Measurements from ENCODE around the gene F9.
"Not testable (repeated sequence)": the region's sequence is repeated elsewhere in the genome, so short reads cannot be mapped to it uniquely, and the experiment has no call there.

The F9 gene

DNA sequence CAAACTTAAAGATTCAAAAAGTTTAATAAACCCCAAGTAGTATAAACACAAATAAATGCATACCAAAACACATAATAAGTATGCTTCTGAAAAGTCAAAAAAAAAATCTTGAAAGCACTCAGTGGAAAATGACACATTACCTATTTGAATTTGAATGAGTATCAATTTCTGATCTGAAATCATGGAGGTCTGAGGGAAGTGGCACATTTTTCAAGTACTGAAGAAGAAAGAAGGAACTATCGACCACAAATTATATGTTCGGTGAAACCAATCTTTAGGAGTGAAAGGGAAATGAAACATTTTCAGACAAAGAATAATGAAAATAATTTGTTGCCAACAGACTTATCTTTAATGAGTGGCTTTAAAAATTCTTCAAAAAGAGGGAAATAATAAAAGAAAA lies 12.1 kb upstream of the F9 start:
- H3K79me2 ChIP-seq (ENCODE audit: insufficient read depth, low read length), result no peaks in the 10 kb centered on the region
- H3K4me1 ChIP-seq (ENCODE audit: insufficient read depth, low read length, poor library complexity, severe bottlenecking), result no peaks in the 10 kb centered on the region
- H3K27me3 ChIP-seq (ENCODE audit: insufficient read depth, low read length, poor library complexity, severe bottlenecking), result no peaks in the 10 kb centered on the region
- H3K4me2 ChIP-seq (ENCODE audit: low read depth, low read length, poor library complexity, severe bottlenecking), result no peak overlapping the region
- no peak overlapping the region for H3K9ac ChIP-seq (ENCODE audit: low read depth, low read length, poor library complexity, severe bottlenecking)
- H3F3A ChIP-seq (ENCODE audit: low read depth), result no peaks in the 10 kb centered on the region
- no peak for TF ChIP-seq EZH2phosphoT487 (IDR thresholded peaks at IDR 0.05; ENCODE audit: borderline replicate concordance)
- TF ChIP-seq, protein P1, sequence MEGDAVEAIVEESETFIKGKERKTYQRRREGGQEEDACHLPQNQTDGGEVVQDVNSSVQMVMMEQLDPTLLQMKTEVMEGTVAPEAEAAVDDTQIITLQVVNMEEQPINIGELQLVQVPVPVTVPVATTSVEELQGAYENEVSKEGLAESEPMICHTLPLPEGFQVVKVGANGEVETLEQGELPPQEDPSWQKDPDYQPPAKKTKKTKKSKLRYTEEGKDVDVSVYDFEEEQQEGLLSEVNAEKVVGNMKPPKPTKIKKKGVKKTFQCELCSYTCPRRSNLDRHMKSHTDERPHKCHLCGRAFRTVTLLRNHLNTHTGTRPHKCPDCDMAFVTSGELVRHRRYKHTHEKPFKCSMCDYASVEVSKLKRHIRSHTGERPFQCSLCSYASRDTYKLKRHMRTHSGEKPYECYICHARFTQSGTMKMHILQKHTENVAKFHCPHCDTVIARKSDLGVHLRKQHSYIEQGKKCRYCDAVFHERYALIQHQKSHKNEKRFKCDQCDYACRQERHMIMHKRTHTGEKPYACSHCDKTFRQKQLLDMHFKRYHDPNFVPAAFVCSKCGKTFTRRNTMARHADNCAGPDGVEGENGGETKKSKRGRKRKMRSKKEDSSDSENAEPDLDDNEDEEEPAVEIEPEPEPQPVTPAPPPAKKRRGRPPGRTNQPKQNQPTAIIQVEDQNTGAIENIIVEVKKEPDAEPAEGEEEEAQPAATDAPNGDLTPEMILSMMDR (conservative IDR thresholded peaks at IDR 0.05; ENCODE audit: low read length), result no peak
- H2AFZ ChIP-seq (ENCODE audit: low read length), result no peak overlapping the region
- no peak overlapping the region for H3K4me3 ChIP-seq (ENCODE audit: low read length, poor library complexity, severe bottlenecking)
- H3K9me3 ChIP-seq (ENCODE audit: insufficient read depth, low read depth, low read length), result no peaks in the 10 kb centered on the region
- H4K20me1 ChIP-seq (ENCODE audit: insufficient read depth, low read length, poor library complexity, severe bottlenecking), result no peaks in the 10 kb centered on the region
- H3K36me3 ChIP-seq (ENCODE audit: insufficient read depth, low read length), result no peaks in the 10 kb centered on the region
- H3K9me2 ChIP-seq (replicated peaks; ENCODE audit: low read depth, low read length), result no peaks in the 10 kb centered on the region

GRCh38 chrX:139528829-139529228 lies 1.7 kb upstream of the F9 start:
- not testable (repeated sequence) for H3K9ac ChIP-seq (ENCODE audit: low read depth, low read length, poor library complexity, severe bottlenecking); H3K4me1 ChIP-seq (ENCODE audit: insufficient read depth, low read length, poor library complexity, severe bottlenecking); H3F3A ChIP-seq (ENCODE audit: low read depth); H3K4me2 ChIP-seq (ENCODE audit: low read depth, low read length, poor library complexity, severe bottlenecking); H3K36me3 ChIP-seq (ENCODE audit: insufficient read depth, low read length); H3K9me3 ChIP-seq (ENCODE audit: insufficient read depth, low read depth, low read length); H3K4me3 ChIP-seq (ENCODE audit: low read length, poor library complexity, severe bottlenecking); H3K27me3 ChIP-seq (ENCODE audit: insufficient read depth, low read length, poor library complexity, severe bottlenecking); H2AFZ ChIP-seq (ENCODE audit: low read length); H4K20me1 ChIP-seq (ENCODE audit: insufficient read depth, low read length, poor library complexity, severe bottlenecking); H3K79me2 ChIP-seq (ENCODE audit: insufficient read depth, low read length); H3K9me2 ChIP-seq (replicated peaks; ENCODE audit: low read depth, low read length)

DNA sequence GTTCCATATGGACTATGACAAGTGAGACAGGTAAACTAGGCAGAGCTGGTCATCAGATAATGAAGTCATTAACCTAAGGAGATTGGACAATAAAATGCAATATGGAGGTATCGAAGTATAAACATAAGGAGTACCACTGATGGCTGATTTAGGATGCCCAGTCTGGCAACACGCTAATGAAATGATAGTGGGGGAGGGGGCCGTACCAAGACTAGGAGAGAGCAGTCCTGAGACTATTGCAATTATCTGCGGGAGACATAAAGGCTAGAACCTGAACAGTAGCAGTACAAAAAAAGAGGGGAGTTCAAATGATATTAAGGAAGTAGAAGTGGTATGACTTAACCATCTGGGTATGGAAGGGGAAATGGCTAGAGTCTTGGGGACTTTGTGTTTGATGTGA lies 2.3 kb downstream of the F9 start:
- Histone ChIP-seq H3K4me2 (ENCODE audit: low read depth, low read length, poor library complexity, severe bottlenecking) (no peak overlapping the region), H3K4me3 (ENCODE audit: low read length, poor library complexity, severe bottlenecking) (no peak overlapping the region), H3K9ac (ENCODE audit: low read depth, low read length, poor library complexity, severe bottlenecking) (no peak overlapping the region), H2AFZ (ENCODE audit: low read length) (no peak overlapping the region), H3K9me2 (replicated peaks; ENCODE audit: low read depth, low read length) (no peaks in the 10 kb centered on the region), H3K36me3 (ENCODE audit: insufficient read depth, low read length) (no peaks in the 10 kb centered on the region), H3K9me3 (ENCODE audit: insufficient read depth, low read depth, low read length) (no peaks in the 10 kb centered on the region), H4K20me1 (ENCODE audit: insufficient read depth, low read length, poor library complexity, severe bottlenecking) (no peaks in the 10 kb centered on the region), H3K4me1 (ENCODE audit: insufficient read depth, low read length, poor library complexity, severe bottlenecking) (no peaks in the 10 kb centered on the region), H3K79me2 (ENCODE audit: insufficient read depth, low read length) (no peaks in the 10 kb centered on the region), H3K27me3 (ENCODE audit: insufficient read depth, low read length, poor library complexity, severe bottlenecking) (no peaks in the 10 kb centered on the region), H3F3A (ENCODE audit: low read depth) (no peaks in the 10 kb centered on the region)
- TF ChIP-seq, protein P1 (conservative IDR thresholded peaks at IDR 0.05; ENCODE audit: low read length), result no peak
- TF ChIP-seq EZH2phosphoT487 (IDR thresholded peaks at IDR 0.05; ENCODE audit: borderline replicate concordance), result no peak

DNA sequence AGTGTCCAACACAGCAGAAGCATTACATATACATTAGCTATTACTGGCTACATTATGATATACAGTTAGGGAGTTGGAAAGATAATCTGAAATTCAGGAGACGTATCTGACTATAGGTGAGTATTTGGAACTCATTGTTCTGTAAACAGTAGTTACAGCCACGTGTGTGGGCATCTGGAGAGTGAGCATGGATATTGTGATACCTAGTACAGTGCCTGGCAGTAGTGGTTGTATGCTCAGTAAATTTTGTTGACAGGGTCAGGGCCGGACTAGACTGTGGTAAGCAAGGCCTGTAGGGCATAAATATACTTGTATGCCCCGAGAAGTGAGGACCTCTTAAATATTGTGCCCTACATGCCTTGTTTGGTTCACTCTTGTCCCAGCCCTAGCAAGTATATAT lies 2.9 kb downstream of the F9 start:
- no peaks in the 10 kb centered on the region for H3K36me3 ChIP-seq (ENCODE audit: insufficient read depth, low read length)

More for the DNA sequence above, 2.9 kb downstream of the F9 start:
- no peaks in the 10 kb centered on the region for H3K9me3 ChIP-seq (ENCODE audit: insufficient read depth, low read depth, low read length)
- no peak overlapping the region for H3K4me2 ChIP-seq (ENCODE audit: low read depth, low read length, poor library complexity, severe bottlenecking)
- no peak overlapping the region for H2AFZ ChIP-seq (ENCODE audit: low read length)
- H3K4me3 ChIP-seq (ENCODE audit: low read length, poor library complexity, severe bottlenecking), result no peak overlapping the region
- no peaks in the 10 kb centered on the region for H3F3A ChIP-seq (ENCODE audit: low read depth)
- no peak overlapping the region for H3K9ac ChIP-seq (ENCODE audit: low read depth, low read length, poor library complexity, severe bottlenecking)
- H3K9me2 ChIP-seq (replicated peaks; ENCODE audit: low read depth, low read length), result no peaks in the 10 kb centered on the region
- no peaks in the 10 kb centered on the region for H3K79me2 ChIP-seq (ENCODE audit: insufficient read depth, low read length)
- H3K27me3 ChIP-seq (ENCODE audit: insufficient read depth, low read length, poor library complexity, severe bottlenecking), result no peaks in the 10 kb centered on the region
- no peaks in the 10 kb centered on the region for H3K4me1 ChIP-seq (ENCODE audit: insufficient read depth, low read length, poor library complexity, severe bottlenecking)
- no peaks in the 10 kb centered on the region for H4K20me1 ChIP-seq (ENCODE audit: insufficient read depth, low read length, poor library complexity, severe bottlenecking)
- TF ChIP-seq, protein P1 (conservative IDR thresholded peaks at IDR 0.05; ENCODE audit: low read length), result no peak
- TF ChIP-seq EZH2phosphoT487 (IDR thresholded peaks at IDR 0.05; ENCODE audit: borderline replicate concordance), result no peak

Measured in Loucy (cell line).